Subcutaneous adipose tissue (tissue), 4 donors: ENCODE measurements around the gene FCRL6. TPM values are rescaled to one million over a fixed set of nuclear protein-coding genes. Genes with fewer than 3 reads are reported as not detected.

ENCODE experiments used
- total RNA-seq, 4 donors: library from RNA; depleted of rRNA; stranded (reverse); fragments of >200 nt; gene quantifications; one replicate each; pipeline ENCODE4 v1.1.0, GENCODE V29; 2016
- TF ChIP-seq, protein P1 (sequence below): fragments of 450-650 bp; IDR thresholded peaks from one replicate; pipeline ENCODE4 v1.5.1; 2016; ENCODE audit warnings: low read depth, mild to moderate bottlenecking, control low read depth, antibody characterized with exemption, moderate library complexity

FCRL6 gene
- total RNA-seq, 4 donors from 2014 or later: 0.34 to 0.44 TPM; not detected in 2

DNA sequence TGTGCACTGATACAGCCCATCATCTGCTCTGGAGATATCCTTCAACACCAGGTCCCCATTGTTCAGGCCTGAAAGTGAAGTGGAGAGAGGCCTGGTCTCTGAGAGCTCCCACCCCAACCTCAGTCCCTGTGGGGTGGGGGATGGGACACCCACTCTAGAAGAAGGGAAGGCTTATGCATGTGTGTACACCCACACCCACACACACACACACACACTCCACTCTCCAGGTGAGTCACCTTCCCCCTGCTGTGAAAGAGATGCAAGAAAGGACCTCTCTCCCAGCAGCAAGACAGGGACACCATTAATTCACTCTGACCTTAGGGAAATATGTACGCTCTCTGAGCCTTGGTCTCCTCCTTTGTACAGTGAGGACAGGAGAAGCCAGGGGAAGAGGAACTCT is 54.4 kb downstream of the FCRL6 start:
- TF ChIP-seq, protein P1, sequence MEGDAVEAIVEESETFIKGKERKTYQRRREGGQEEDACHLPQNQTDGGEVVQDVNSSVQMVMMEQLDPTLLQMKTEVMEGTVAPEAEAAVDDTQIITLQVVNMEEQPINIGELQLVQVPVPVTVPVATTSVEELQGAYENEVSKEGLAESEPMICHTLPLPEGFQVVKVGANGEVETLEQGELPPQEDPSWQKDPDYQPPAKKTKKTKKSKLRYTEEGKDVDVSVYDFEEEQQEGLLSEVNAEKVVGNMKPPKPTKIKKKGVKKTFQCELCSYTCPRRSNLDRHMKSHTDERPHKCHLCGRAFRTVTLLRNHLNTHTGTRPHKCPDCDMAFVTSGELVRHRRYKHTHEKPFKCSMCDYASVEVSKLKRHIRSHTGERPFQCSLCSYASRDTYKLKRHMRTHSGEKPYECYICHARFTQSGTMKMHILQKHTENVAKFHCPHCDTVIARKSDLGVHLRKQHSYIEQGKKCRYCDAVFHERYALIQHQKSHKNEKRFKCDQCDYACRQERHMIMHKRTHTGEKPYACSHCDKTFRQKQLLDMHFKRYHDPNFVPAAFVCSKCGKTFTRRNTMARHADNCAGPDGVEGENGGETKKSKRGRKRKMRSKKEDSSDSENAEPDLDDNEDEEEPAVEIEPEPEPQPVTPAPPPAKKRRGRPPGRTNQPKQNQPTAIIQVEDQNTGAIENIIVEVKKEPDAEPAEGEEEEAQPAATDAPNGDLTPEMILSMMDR: no peak

DNA sequence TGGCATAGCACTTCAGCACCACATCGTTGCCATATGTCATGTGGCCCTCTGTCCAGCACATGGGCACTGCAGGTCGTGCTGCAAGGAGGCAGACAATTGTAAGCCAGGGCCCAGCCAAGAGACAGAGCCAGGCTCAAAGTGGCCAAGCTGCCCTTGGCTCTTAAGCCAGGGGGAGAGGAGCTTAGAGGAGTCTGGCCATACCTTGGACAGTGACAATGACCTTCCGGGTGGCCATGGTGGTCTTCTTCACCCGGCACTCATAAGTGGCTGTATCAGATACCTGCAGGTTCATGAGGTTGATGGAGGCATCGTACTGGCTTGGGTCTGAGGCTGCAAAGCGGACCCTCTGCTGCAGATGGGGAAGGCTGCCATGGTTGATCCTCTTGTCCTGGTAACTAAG is 55.7 kb downstream of the FCRL6 start:
- TF ChIP-seq, protein P1: no peak

DNA sequence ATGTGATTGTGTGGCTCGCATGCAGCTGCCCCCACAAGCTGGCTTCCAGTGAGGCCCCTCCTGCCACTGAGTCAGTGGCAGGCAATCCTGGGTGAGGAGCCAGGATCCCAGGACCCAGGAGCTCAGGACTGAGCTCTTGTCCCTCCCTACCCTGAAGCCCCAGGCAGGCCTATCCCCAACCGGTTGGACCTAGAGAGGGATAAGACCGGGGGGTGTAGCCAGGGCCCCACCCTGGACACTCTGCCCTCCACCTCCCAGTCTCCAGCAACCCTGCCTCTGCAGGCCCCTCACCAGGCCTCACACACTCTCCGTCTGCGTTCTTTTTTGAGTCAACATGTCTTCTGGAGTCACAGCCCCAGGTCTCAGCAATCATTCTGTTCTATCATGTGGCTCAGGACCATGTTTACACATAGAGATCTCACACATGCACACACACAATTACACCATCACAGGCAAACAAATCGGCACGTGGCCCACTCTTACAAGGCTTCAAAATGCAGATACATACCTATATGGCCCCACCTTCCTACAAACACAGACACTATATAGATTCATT is 57.7 kb downstream of the FCRL6 start:
- TF ChIP-seq, protein P1: no peak

DNA sequence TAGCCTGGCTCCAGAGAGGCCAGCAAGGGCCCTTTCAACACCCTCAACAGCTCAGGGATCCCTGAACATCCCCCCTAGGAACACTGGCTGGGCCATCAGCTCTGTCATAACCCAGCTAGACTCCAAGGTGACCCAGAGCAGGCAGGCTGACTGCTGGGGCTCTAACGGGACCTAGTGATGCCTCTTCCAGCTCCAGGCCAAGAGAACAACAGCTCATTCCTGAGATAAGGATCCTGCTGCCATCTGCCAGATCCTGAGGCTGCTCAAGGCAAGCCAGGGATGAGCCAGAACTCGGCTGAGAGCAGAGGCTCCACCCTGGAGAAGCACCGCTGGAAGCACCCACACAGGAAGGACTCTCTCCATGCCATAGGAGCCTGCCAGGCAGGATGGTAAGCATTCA is 58.3 kb downstream of the FCRL6 start:
- TF ChIP-seq, protein P1: no peak

DNA sequence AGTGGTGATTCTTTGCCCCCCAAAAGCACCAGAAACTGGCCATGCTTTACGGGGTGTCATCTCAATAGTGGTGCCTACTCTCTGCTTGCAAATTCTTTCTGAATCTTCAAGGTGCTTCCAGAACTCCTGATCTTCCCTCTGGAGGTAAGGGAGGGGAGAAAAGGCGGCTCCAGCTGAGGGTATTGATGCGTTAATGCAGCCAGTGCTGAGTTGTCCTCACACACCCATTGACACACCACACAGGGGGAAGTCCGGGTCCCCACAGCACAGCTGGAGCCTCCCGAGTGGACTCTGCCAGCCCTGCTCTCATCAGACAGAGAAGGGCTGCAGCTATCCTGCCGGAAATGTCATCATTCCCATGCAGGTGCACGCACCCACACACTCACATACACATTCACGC is 59.1 kb downstream of the FCRL6 start:
- TF ChIP-seq, protein P1: no peak

DNA sequence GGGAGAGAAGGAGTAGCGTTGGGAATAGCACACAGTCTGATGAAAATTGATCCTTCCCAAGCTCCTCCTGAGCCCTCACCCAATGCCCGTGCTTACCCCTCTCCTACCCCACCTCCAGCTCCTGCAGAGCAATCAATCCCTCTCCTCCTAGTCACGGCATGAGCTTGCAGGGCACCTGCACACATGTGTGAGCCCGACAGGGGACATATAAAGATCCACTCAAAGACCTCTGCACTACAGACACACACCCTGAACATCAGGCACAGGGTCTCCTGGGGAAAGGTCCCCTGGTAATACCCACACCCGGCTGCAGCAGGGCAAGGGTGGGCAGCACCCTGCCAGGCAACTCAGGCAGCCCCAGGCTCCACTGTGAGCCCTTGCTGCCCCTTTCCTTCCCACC is 59.9 kb downstream of the FCRL6 start:
- TF ChIP-seq, protein P1: no peak

DNA sequence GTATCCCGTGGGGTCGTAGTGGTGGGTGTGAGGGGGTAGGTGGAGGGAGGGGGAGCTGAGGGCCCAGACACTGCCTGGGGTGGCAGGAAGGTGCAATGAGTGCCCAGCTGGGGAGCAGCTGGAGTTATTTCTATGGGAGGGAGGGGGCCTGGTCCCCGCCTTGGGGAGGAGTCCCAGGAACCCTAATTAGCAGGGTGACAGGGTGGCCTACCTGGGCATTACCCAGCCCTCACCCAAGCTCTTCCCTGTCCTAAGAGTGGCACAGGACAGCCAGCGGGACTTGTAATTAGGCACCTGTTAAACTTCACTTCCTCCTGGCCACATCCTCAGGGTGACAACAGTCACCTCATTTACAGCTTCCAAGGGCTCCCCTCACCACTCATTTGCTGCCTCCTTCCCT is 60.4 kb downstream of the FCRL6 start, which contains the start of gene VSIG8:
VSIG8 (minus strand) TSS at position 101 of the 400 bp plus-strand sequence. CDS start 136 bp downstream, outside the sequence.
- TF ChIP-seq, protein P1: no peak
